ENCODE results near the gene PLK2.

GRCh38 chr5:58450811-58451629, 8.9 kb downstream of the PLK2 start:
- no peak for TF ChIP-seq CTCF (IDR thresholded peaks at IDR 0.05)
- TF ChIP-seq POLR2AphosphoS5 (IDR thresholded peaks at IDR 0.05): no peak
- no peak for TF ChIP-seq POLR2A (IDR thresholded peaks at IDR 0.05)

Measured in prostate gland (tissue), 2 donors.